Stimulated activated CD4-positive, alpha-beta T cell treated with anti-CD3 and anti-CD28 coated beads, Interleukin-12 subunit alpha, Interleukin-12 subunit beta, amount 100 ng/mL, for 24 hours (primary cell): ENCODE results near the gene VAPA.

Experiments used
- DNase-seq, 2 experiments: peaks; one replicate each; pipeline ENCODE4 v3.0.0-alpha.2; 2020; ENCODE audit warnings: low read depth in 2 of 2

The VAPA gene

DNA sequence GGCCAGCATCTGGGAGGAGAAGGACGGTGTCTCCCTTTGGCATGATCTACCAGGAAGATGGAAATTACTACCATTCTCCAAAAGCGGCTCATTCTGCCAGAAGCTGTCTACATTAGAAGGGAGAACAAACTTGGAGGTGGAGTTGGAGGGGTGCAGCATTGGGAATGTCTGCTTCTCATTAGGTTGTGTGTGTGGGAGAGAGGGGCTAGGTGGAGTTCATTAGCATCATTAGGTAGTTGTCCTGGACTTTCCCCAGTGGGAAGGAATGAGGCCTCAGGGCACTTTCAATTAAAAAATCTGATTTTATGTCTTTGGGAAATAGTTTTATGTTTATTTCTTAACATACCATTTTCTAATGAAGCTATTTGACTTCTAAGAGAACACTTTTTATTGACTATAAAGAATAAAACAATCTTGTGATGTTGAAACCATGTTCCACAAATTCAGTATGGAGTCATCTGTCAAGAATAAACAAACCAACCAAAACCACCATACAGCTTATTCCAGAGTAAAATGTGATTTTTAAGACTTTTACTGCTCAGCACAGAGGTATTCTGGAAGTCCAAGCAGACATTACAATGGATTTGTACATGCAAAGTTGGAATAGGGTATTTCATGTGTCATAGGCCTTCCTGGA lies 60.6 kb downstream of the VAPA start:
- DNase-seq, result no peak

DNA sequence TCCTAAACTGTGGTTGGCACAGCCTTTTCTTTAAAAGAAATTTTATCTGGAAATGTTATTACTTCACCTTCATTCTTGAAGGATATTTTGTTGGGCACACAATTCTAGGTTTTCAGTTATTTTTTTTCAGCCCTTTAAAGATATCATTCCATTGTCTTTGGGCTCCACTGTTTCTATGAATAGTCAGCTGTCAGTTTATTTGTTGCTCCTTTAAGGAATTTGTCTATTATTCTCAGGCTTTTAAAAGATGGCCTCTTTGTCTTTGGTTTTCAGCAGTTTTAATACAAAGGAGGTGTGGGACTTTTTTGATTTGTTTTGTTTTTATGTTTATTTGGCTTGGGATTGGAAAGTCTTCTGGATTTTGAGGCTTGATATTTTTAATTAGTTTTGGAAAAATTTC lies 61.8 kb downstream of the VAPA start:
- DNase-seq, result no peak

DNA sequence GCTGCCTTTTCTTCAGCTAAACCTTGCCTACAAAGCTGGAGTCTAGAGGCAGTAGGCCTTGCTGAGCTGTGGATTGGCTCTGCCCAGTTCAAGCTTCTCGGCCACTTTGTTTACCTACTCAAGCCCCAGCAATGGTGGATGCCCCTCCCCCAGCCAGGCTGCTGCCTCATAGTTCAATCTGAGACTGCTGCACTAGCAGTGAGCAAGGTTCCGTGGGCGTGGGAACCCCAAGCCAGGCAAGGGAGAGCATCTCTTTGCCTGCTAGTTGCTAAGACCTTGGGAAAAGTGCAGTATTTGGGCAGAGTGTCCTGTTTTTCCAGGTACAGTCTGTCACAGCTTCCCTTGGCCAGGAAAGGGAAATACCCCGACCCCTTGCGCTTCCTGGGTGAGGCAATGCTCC lies 68.9 kb downstream of the VAPA start:
- no peak for DNase-seq

DNA sequence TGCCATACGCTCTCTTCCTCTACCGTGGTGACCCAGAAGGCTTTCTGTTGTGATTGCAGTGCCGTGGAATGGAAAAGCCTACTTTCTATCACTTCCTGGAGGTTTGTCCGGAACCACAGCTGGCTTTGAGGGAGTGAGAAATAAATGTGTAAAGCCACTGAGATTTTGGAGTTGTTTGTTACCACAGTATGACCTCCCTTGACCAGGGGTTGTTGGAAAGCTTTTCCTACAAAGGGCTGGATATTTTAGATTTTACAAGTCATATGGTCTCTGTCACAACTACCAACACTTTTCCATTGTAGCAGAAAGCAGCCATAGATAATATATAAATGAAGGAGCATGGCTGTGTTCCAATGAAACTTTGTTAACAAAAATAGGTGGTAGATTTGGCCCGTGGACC lies 70.3 kb downstream of the VAPA start:
- no peak for DNase-seq

DNA sequence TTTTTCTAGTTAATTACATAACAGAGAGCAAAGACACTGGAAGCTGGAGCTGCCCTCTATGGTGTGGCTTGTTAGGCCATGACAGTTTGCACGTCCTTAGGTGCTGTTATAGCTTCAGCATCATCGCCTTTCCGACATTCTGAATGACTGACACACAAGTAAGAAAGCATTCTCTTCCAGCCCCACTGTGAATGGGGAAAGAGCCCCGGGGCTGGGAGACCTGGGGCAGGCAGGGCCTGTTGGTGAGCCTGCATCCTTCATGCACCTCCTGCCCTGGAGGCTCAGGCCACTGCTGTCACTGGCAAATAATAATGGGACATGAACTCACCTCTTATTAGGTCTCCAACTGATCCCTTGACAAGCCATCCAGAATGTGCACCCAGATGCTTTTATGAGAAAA lies 71.8 kb downstream of the VAPA start:
- no peak for DNase-seq

DNA sequence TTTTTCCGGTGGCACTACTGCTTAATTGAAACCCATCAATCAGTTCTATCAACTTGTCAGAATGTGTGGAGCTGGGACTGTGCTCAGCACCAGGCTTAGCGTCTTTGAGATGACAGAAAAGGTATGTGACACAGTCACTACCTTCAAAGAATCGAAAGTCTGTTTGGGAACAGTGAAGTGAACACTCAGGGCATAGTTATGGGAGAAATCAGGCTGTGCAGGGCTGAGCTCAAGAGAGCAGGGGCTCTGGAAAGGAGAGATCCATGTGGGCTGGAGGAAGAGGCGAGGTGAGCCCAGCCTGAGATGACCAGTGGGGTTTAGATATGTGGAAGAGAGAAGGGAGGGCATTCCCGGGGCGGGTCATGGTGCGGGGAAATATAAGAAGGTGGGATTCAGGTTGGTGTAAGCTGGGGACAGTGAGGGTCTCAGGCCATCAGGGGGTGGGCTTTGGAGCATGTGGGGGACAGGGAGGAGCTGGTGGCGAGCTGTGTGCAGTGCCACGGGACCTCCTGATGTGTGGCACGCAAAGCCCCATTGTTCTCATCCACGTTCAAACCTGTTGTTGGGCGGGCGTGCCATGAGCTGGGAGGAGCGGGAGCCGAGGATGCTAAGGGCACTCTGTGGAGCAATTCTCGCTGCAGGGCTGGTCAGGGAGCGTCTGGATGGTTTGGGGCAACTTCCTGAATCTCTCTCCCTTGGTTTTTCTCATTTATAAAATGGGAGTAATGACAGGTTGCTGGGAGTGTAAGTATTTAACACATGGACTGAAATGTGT lies 72.5 kb downstream of the VAPA start:
- no peak for DNase-seq

DNA sequence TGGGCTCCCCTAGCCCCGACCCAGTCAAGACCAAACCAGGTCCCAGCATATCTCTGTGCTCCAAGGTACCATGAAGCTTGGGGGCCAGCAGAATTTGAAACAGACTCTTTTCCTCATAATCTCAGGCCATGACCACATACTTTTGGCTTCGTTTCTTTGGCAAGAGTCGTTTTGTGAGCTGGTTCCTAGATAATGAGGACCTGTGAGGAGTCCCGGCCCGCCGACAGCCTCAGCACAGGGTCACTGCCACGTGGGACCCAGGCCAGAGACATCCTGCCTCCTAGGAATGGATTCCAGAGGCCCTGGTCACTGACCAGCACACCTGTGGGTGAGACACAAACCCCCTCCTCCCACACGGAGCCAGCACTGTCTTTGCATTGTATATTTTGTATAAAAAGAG lies 73.5 kb downstream of the VAPA start:
- no peak for DNase-seq

DNA sequence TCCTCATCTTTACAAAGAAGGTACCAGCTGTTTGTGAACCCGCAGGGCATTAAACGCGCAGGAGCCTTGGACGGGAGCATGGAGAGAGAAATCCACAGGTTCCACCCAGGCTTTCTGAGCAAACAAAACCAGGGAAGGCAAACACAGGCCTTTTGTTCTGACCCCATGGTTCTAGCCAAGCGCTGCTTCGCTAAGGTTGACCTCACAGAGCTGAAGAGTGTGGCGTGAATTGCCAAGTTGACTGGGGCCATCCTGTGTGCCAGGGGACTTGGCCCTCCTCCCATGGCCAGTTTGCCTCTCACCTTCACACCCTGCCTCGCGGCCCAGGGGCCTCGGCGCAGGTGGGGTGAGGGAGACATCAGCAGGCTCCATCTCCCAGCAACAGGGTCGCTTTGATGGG lies 74.1 kb downstream of the VAPA start:
- no peak for DNase-seq

DNA sequence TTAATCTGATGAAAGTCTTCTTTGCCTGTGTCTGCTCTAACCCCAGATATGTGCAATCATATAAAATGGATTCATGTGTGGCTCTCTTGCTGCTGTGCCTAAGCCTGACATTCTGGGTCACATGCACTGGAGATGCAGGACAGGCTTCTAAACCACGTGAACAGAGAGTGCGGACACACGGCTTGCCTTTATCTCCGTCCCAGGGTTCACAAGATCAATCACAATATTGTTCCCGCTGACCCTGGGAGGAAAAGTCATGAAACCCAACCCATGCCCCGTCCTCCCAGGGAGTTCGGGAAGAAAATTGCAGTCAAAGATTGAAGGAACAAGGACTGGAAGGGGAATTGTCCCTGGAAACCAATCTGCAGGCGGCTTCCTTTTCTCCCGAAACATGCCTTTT lies 74.8 kb downstream of the VAPA start:
- no peak for DNase-seq

DNA sequence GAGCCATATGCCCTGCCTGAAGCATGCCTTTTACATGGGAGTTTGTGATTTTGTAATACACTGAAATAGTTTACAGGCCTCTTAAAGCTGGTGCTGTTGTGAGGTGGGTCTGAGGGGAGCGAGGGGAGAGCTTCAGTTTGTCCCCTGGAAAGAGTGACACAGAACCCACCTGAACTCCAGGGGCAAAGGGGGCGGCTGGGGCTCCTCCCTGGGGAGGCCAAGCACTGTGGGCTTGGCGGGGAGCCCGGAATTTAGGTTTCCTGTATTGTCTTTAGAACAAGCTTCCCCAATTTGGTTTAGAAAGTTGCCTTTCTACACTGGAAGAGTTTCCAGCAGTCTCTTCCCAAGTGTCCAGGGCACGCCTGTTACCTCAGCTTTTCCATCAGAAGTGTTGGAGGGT lies 75.7 kb downstream of the VAPA start:
- DNase-seq, result no peak

DNA sequence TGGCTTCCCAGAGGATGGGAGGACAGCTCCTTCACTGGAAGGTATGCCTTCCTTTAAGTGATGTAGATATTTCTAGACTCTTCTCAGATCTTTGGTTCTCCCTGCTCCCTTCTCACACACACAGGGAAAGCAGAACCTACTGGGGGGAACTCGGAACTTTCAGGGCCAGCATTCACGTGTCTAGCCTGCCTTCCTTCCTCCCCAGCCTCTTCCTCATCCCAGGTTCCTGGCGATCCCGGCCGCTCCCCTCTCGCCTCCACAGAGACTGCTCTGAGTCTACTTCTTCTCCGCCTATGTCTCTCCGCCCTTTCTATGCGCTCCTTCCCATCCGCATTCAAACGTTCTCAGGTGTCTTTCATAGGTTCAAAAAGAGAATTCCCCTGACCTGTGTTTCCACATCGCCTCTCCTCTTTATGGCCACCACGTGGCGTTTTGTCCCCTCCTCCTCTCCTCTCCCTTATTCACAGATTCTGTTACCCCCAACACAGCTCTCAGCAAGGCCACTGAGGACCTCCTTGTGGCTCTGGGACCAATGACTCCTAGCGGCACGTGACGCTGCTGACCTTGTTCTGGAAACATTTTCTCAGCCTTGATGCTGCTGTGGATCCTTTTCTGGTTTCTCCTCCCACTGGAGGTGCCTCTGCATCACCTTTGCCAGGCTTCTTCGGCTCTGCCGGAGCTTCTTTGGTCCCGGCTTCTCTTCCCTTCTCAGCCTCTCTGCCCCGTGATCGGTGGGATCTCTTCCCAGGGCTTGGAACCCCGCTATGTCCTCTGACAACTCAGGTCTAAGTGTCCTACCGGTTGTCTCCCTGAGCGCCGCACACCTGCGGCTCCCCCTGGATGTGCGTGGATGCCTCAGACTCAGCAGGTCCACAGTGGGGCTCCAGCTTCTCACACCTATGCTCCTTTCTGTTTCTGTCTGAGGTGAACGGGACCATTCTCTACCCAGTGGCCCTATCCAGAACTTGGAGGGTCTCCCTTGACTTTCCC lies 77.5 kb downstream of the VAPA start:
- DNase-seq, result no peak

DNA sequence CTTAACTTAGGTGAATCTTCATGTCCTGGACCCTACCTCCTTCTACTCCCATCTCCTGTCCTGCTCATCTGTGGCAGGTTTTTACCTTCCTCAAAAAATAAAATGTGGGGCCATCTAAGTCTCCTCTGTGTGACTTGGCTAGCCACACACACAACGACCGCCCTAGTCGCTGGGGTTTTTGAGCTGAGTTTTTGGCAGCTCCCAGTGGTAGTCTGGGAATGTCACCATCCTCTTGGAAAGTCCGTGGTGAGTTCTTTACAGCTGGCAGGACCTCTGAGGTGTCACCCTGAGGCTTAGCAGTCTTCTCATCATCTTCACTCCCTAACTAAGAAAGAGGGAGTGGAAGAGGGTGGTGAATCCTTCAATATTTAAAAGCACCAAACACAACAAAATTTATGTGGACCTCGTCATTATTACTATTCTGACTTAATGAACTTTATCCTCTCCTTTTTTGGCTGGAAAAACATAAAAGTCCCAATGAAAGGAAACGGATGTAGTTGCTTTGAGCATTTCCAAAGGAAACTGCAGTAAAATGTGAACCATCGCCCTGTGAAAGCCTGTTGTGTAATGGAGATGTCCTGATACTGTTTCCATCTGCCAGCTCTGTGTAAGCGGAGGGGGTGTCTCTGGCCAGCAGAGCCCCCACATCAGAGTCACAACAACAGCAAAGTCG lies 78.6 kb downstream of the VAPA start:
- DNase-seq, result no peak

DNA sequence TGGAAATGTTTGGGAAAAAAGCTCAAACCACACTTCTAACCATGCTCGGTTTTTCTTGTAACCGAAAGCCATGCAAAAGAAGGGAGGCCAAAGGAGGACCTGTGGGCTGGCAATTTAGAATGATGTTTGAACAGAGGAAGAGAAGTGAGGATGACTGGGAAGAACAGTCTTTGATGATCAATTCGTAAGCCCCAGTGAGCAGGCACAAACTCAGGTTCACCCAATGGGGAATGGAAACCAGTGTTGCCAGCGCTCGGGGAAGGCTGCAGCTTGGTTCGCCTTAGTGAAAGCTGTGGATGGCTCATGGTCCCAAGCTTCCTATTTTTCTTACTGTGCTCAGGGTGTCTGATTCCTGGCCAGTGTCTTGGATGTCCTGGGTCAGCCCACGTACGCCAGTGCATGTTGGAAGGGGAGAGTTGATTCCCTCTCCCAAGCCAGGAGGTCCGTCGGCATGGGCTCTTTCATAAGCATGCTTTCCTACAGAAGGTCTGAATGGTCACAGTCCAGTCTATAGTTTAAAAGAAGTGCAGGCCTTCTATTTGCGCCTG lies 79.2 kb downstream of the VAPA start:
- no peak for DNase-seq

DNA sequence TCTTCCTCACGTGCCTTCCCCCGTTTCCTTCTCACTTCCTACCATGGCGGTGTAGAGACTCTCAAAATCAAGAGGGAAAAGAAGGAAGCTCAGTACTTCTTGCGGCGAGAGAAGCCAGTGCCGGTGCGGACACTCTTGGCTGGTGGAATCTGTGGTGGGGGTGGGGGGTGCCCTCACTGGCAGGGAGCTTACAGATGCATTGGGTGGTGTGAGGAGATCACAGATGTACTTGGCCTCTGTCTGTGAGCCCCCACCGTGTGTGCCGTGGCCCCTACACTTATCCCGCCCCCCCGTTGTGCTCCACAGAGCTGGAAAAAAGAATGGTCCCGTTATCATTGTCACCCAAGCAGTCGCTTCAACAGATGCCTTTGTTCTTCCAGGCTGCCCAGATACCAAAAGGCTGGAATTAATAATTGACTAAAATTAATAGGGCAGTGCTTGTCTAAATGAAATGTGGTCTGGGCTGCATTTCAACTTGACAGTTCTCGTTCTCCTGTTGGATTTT lies 79.8 kb downstream of the VAPA start:
- DNase-seq, result no peak

DNA sequence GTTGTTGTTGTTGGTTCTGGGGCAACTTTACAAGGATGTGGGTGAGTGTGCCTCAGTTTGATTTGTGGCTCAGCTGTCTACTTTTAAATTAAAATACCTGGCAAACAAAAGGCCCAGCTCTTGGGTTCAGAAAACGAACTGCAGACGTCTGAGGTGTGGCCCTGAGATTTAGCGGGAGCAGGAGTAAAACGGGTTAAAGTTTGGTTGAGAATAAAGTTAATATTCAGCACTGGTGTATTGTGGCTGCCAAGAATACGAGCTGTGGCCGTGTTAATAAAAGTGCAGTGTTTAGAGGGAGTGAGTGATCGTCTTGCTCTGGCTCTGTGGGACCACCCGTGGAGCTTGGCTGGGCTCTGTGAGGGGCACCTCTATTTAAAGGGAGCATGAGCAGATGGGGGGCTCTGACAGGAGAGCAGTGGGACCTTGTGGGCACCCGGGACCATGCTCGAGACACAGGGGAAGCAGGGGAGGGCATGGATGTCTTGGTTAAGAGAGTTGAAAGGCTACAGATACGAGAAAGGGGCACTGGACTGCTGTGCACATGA lies 80.3 kb downstream of the VAPA start:
- no peak for DNase-seq

DNA sequence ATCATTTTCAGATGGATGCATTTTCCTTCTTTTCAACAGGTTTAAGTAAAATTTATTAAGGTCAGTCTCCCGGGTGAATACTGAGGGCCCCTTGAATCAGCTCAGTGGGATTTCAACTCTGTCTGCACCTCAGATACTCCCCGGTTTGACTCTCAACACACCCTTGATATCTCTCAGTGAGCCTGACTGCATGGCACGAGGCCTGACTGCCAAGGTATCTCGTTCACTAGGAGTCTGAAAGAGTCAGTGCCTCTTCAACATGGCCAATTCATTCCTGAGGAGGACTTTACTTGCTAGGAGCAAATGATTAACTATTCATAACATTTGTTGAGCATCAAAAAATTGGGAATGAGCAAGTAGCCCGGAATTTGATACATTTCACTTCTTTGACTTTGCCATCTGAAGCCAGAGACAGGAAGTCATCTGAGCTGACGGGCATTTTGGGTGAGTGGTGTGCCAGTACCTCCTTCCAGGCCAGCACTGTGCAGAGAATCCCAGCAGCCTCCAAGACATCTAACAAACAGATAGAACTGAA lies 81.0 kb downstream of the VAPA start:
- no peak for DNase-seq

DNA sequence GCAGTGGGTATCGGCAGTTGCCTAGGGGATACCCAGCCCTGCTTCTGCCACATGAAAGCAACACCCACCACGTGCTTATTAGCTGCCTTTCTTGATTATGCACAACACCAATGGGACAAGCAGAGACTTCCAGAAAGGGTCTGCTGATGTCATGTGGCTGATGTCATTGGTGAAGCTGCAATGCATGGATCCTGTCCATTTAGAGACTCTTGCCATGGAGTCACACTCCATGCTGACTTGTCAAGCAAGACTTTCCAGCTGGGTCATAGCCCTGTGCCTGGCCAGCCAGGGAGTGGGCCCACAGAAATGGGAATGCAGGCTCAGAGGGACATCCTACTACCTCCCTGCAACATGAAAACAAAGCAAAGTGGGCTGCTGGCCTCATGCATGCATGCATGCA lies 81.8 kb downstream of the VAPA start:
- DNase-seq, result no peak

DNA sequence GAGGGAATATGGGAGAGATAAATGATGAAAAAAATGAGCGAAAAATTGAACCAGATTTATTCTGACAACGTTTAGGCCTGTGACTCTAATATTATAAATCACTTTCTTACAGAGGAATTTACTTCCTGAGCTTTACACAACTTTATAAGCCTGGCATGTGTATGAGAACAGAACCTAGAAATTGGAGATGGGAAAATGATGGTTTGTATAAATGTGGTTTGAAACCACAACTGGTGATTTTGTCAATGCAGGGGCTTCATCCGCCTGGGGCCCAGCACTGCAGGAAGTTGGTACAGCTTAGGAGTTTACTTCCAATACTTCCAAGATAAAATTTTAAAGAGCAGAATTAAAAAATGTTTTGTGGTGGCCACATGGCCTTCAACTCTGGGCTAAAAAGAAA lies 82.3 kb downstream of the VAPA start:
- no peak for DNase-seq

DNA sequence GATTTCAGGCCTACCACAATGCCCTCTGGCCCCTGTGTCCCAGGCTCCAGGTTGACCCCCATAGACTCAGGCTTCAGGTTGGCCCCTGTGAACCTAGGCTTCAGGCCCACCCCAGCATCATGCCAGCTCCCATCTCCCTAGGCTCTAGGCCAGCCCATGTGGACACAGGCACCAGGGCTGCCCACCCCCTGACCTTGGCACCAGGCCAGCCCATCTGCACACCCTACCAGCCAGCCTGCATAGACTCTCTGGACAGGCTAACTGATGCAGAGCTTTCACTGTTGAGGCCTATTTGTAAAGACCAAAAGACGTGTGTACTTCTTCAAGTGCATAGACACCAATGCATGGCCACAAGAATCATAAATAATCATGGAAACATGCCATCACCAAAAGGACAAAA lies 83.9 kb downstream of the VAPA start:
- no peak for DNase-seq

DNA sequence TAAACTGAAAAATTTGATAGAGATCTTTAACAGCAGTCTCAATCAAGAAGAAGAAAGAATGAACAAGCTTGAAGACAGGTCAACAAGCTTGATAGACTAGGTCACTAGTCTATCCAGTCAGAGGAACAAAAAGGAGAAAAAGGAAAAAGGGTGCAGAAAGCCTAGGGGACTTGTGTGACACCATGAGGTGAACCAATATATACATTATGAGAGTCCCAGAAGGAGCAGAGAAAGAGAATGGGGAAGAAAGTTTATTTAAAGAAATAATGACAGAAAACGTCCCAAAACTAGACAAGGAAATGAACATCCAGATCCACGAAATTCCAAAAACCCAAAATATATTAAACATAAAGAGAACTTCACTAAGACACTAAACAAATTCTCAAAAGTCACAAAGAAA lies 84.5 kb downstream of the VAPA start:
- DNase-seq, result no peak

DNA sequence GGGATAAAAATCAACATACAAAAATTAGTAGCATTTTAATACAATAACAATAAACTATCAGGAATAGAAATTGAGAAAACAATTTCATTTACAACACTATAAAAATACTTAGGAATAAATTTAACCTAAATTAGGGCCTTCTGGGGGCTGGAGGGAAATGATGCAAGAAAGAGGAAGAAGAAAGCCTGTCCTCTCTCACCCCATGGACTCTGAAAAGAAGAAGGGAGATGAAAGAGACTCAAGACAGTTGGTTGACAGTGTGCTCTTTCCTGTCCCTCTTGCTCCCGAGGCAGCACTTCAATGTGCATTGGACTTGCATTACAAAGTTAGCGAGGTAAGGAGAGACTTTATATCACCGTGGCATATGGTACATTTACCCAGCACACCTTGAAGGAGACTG lies 88.5 kb downstream of the VAPA start:
- no peak for DNase-seq
